Ovary (tissue), 9 donors: ENCODE results near the gene ZSWIM7. TPM values are rescaled to one million over a fixed set of nuclear protein-coding genes. Genes with fewer than 3 reads are reported as not detected.

Source experiments
- DNase-seq, 5 donors: peaks; one replicate each; pipeline ENCODE4 v3.0.0-alpha.2; 2019 to 2020
- H3K27ac ChIP-seq, 2 donors: fragments of 200-600 bp; one replicate each; pipeline versions ENCODE4 v1.5.1 to v1.8.0; 2019 to 2022
- H3K27me3 ChIP-seq: fragments of 200-600 bp; one replicate; pipeline ENCODE4 v1.8.0; 2022
- H3K36me3 ChIP-seq: fragments of 200-600 bp; sonication (generic); one replicate; pipeline ENCODE4 v1.5.1; 2019
- H3K4me1 ChIP-seq: one replicate; pipeline ENCODE4 v1.8.1; 2013; ENCODE audit warnings: mild to moderate bottlenecking, moderate library complexity; ENCODE audit not compliant: insufficient read depth
- H3K4me3 ChIP-seq: fragments of 200-600 bp; sonication (generic); one replicate; pipeline ENCODE4 v1.5.1; 2017
- H3K9me3 ChIP-seq, 2 donors: fragments of 200-600 bp in 1 of 2; sonication (generic) in 1 of 2; one replicate each; pipeline versions ENCODE4 v1.5.1 to v1.8.1; 2013 to 2019; ENCODE audit warnings: mild to moderate bottlenecking in 1 of 2, moderate library complexity in 1 of 2
- EP300 ChIP-seq: sonication (generic); formaldehyde crosslinking; IDR thresholded peaks from one replicate; pipeline ENCODE4 v1.6.1; 2017; ENCODE audit warnings: antibody characterized with exemption
- POLR2A ChIP-seq: fragments of 450-650 bp; IDR thresholded peaks from one replicate; pipeline ENCODE4 v1.6.1; 2017; ENCODE audit warnings: antibody characterized with exemption, mild to moderate bottlenecking, moderate library complexity
- WGBS, 3 donors: extraction: QIAGEN DNeasy Blood & Tissue Kit in 1 of 3; methylation state at CpG; one replicate each; pipeline versions ENCODE4 v1.1.5 to v1.1.7; 2013 to 2017; 5-methylcytosine and 5-hydroxymethylcytosine counted together
- intact Hi-C, 4 donors: fragments of 100-400 bp; cut with DNase I; formaldehyde crosslinking; loops; one replicate each; pipeline versions ENCODE4 v1.11.0 to v1.15.1; 2022 to 2023
- polyA plus RNA-seq, 2 donors: library from polyadenylated mRNA; stranded (reverse); fragments of 200-250 nt in 1 of 2; fragments of 350-450 nt in 1 of 2; fragmentation: Illumina TruSeq in 1 of 2; extraction: RNeasy Lipid Tissue Mini Kit (QIAGEN cat#74804) in 1 of 2; gene quantifications; one replicate each; pipeline ENCODE4 v1.2.3, GENCODE V29; 2013 to 2014
- total RNA-seq, 7 donors: library from RNA; depleted of rRNA in 2 of 7; stranded (reverse); fragments of >200 nt in 2 of 7; fragmentation: NEBNext Ultra II Directional in 3 of 7; extraction: Animal tissue kit (Norgen Biotek cat#: 25700) in 3 of 7; gene quantifications; one replicate each; pipeline versions ENCODE4 v1.1.0 to v1.2.4, GENCODE V29; 2016 to 2023
- TF ChIP-seq, protein P1 (sequence below), 3 donors: fragments of 450-650 bp in 2 of 3; fragments of 200-600 bp in 1 of 3; IDR thresholded peaks; one replicate each; pipeline versions ENCODE4 v1.5.1 to v1.8.0; 2016 to 2022; ENCODE audit warnings: antibody characterized with exemption in 3 of 3, mild to moderate bottlenecking in 1 of 3
- donor health status: DM: no; HTN: no; CAD: no; lungs with moderate emphysema.
- donor health status: DM: no; HTN: no; CAD: no.
- donor health status: Bipolar disorder and iron deficiency.
- donor health status: DM: yes; HTN: yes; CAD: no.
- donor health status: DM: no; HTN: no; CAD: no.
- donor health status: DM: yes; HTN: yes; CAD: no.

The ZSWIM7 gene
- total and polyA plus RNA-seq, 9 donors = 14.4 to 62.5 (median 25.7) TPM

DNA sequence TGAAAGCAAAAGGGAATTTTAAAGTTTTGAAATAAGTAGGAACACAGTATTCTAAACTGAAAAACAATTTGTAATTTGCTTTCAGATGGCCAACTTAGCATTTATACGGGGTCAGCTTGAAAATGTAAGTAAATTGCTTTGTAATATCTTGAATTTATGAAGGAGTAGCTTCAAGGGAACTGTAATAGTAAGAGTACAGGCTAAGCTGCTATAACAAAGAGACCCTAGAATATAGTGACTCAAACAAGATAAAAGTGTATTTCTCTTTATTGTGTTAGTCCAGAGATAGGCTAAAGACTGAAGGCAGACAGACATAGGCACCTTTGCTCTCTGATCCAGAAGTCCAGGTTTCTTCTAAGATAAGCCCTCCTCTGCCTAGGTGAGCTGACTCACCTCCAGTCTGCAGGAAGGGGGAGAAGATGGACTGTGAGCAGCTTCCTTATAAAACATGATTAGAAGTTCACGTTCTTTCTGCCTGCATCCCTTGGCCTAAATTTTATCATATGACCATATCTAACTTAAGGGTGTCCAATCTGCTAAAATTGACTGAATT is 3.3 kb upstream of the ZSWIM7 start:
- WGBS, 3 donors = 82 to 90% (median 90%) methylated on average over 2 of the region's 2 CpGs
- intact Hi-C loops = loop anchor here in 1 of 4 donors (10.0 kb wide), 1 partner anchor 212 kb away; the partner anchor contains the start of genes NCOR1 and PIGL
- DNase-seq = no peak
- no peaks in the 10 kb centered on the region for H3K36me3 ChIP-seq
- H3K4me1 ChIP-seq = peaks cover 10% of the 10 kb centered on the region
- TF ChIP-seq EP300 = no peak
- no peak for TF ChIP-seq POLR2A
- TF ChIP-seq, protein P1, sequence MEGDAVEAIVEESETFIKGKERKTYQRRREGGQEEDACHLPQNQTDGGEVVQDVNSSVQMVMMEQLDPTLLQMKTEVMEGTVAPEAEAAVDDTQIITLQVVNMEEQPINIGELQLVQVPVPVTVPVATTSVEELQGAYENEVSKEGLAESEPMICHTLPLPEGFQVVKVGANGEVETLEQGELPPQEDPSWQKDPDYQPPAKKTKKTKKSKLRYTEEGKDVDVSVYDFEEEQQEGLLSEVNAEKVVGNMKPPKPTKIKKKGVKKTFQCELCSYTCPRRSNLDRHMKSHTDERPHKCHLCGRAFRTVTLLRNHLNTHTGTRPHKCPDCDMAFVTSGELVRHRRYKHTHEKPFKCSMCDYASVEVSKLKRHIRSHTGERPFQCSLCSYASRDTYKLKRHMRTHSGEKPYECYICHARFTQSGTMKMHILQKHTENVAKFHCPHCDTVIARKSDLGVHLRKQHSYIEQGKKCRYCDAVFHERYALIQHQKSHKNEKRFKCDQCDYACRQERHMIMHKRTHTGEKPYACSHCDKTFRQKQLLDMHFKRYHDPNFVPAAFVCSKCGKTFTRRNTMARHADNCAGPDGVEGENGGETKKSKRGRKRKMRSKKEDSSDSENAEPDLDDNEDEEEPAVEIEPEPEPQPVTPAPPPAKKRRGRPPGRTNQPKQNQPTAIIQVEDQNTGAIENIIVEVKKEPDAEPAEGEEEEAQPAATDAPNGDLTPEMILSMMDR (IDR thresholded peaks at IDR 0.05) = no peak
- no peaks in the 10 kb centered on the region for H3K27me3 ChIP-seq
- no peaks in the 10 kb centered on the region for H3K9me3 ChIP-seq
- H3K27ac ChIP-seq = no peak overlapping the region
- H3K4me3 ChIP-seq = no peak overlapping the region

DNA sequence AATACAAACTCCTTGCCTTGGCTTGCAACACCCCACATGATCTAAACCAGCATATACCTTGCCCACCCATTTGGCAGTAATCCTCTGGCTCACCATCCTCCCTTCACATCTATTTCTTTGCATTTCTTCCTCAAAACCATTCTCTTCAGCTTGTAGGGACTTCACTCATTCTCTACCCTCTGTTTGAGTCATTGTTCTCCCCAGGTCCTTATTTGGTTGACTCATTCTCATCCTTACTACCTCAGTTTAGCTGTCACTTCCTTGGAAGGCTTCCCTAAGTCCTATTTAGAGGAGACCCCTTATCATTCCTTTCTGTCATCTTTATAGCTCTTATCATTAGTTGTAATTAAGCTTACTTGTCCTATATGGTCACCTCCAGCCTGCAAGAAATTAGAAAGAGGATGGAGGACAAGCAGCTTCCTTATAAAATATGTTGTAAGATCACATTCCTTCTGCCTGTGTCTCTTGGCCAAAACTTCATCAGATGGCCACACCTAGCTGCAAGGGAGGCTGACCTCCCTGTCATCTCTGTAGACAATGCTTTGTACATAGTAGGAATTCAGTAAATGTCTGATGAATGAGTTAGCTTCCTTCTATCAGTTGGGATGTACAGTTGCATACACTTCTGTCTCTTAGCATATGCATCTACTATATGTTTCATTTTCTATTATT is 1.9 kb upstream of the ZSWIM7 start:
- intact Hi-C loops = loop anchor here in 1 of 4 donors (10.0 kb wide), 1 partner anchor 213 kb away; the partner anchor contains the start of genes NCOR1 and PIGL
- H3K36me3 ChIP-seq = no peaks in the 10 kb centered on the region

DNA sequence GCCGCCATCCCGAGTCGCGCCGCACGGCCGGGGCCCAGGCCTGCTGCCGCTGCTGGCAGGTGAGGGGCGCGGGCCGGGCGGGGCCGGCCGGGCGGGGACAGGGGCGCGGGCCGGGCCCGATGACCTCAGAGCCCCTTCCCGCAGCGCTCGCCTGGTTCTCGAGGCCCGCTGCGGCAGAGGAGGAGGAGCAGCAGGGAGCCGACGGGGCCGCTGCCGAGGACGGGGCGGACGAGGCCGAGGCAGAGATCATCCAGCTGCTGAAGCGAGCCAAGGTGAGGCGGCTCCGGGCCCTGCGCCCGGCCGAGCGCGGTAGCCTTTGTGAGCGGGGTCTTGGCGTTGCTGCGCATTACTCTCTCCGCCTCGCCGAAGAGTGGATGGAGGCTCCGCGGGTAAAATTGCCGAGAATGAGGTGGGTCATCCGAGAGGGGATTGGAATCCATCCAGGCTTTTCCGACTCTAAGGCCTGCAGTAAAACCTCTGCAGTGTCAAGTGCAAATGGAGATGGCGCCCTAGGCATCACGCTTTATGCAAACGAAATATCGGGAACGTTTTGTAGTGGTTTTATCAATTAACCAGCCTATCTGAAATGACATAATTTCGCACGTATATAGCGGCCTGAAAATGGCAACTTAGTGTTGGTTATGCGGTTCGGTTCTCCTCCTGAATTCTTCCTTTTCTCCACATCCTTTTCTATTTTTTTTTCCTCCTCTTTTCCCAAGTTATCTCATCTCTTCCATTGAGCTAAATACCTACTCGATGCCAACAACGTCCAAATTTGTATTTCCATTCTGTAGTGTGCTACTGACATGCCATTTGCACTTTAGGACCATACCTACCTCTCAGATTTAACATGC is 697 bp upstream of the ZSWIM7 start:
- no peaks in the 10 kb centered on the region for H3K27me3 ChIP-seq

More for the DNA sequence above, 1.9 kb upstream of the ZSWIM7 start:
- no peak for DNase-seq
- H3K27ac ChIP-seq = no peak overlapping the region
- no peaks in the 10 kb centered on the region for H3K9me3 ChIP-seq
- TF ChIP-seq, protein P1 (IDR thresholded peaks at IDR 0.05) = no peak
- TF ChIP-seq EP300 = no peak
- TF ChIP-seq POLR2A = no peak
- no peaks in the 10 kb centered on the region for H3K27me3 ChIP-seq
- H3K4me1 ChIP-seq = peaks cover 10% of the 10 kb centered on the region
- no peak overlapping the region for H3K4me3 ChIP-seq

More for the DNA sequence above, 697 bp upstream of the ZSWIM7 start:
- DNase-seq = peak in 3 of 5 donors; percentile 41 to 73 (median 59)
- WGBS, 3 donors = 1% methylated on average over 44 to 64 of the region's 64 CpGs
- Histone ChIP-seq H3K9me3 (no peaks in the 10 kb centered on the region), H3K36me3 (no peaks in the 10 kb centered on the region), H3K27ac (peak overlapping the region; percentile 94 to 98), H3K4me3 (peak overlapping the region; percentile 68), H3K4me1 (peaks cover 10% of the 10 kb centered on the region)
- TF ChIP-seq EP300 = no peak
- TF ChIP-seq, protein P1 (IDR thresholded peaks at IDR 0.05) = no peak
- no peak for TF ChIP-seq POLR2A
- intact Hi-C loops = loop anchor here in 1 of 4 donors (10.0 kb wide), 1 partner anchor 215 kb away; the partner anchor contains the start of genes NCOR1 and PIGL
